GM21447 (cell line): ENCODE data around the gene PTTG1.

Experiments
- ATAC-seq: cut with Tn5 transposase; IDR thresholded peaks from one replicate; pipeline ENCODE4 v1.9.1; 2021; ENCODE audit not compliant: unreplicated experiment

PTTG1 gene

DNA sequence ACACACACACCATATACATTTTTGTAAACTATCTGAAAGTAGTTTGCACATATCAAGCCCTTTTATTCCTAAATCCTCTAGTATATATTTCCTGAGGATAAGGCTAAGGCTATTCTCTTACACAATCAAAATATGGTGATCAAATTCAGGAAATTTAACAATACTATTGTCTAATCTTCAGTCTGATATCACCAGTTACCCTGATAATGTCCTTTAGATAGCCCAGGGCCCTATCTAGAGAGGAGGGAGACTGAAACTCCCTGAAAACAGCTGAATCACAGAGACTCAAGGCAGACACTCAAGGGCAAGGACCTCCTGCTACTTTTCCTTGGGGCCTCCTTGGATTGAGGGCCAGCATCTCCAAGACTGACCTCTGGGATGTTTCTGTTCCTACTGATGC, 30.4 kb downstream of the PTTG1 start:
- ATAC-seq = no peak

- no peak for ATAC-seq
Measured at GRCh38 chr5:160452795-160453194, 31.1 kb downstream of the PTTG1 start.

GRCh38 chr5:160453751-160454150, 32.1 kb downstream of the PTTG1 start:
- no peak for ATAC-seq

- ATAC-seq = no peak
Measured at GRCh38 chr5:160455600-160455999, 33.9 kb downstream of the PTTG1 start.

DNA sequence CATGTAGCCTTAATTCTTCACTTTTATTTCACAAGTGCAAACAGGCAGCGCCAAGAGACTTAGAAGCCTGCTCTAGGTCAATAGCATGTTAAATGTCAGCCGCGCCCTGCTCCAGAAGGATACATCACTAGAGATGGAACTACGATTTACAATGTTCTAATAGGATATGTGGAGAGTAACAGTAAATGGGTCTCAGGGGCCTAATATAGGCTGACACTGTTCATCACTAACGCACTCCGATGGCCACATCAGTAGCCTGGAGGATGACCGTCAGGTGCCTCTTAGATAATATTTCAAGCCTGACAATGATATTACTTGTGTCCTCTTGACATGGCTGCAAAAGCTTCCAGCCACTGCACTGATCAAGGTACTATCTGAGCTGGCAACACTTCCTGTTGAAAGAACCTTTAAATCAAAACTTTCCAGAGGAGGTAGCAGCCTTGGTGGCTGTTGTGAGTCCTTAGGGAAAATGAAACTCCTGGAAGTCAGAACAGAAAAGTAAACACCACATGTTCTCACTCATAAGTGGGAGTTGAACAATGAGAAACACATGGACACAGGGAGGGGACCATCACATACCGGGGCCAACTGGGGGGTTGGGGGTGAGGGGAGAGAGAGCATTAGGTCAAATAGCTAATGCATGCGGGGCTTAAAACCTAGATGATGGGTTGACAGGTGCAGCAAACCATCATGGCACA, 35.0 kb downstream of the PTTG1 start:
- no peak for ATAC-seq

GRCh38 chr5:160457252-160457651, 35.6 kb downstream of the PTTG1 start:
- ATAC-seq = no peak

GRCh38 chr5:160458806-160459800, 37.4 kb downstream of the PTTG1 start:
- ATAC-seq = peak; percentile 75

GRCh38 chr5:160460377-160461049, 38.9 kb downstream of the PTTG1 start:
- ATAC-seq = no peak

- no peak for ATAC-seq
Measured at GRCh38 chr5:160461378-160461777, 39.7 kb downstream of the PTTG1 start.

DNA sequence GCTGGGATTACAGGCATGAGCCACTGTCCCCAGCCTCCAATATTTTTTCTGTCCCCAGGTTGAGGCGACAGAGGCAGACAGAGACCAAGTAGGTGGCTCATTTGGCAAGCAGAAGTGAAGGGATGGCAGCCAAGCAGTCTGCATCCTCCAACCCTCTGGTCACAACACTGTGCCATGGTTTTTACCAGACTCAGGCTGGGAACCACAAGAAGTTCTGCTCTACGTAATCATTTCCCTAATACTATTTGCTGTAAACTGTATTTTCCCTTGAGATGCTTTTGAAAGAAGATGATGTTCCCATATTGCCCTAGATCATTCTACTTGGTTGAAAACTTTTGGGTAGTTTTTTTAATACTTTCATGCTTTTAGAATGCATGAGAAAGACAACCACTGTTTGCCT, 40.5 kb downstream of the PTTG1 start:
- ATAC-seq = peak; percentile 45

DNA sequence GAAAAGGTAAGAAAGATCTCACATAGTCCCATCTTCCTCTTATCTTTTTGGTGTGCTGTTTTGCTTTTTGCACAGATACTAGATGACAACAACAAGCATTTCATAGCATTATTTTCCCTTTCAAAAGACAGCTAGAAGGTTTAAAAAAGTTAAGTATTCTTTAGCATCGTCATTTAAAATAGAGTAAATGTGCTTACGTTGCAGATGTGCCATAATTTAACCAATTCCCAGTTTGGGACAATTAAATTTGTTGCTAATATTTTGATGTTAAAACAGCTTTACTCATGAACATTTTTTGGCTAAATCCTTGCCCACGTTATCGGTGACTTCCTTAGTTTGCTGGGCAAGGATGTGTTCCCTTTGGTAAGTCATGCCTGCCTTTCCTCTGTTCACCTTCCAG, 41.6 kb downstream of the PTTG1 start:
- no peak for ATAC-seq

- no peak for ATAC-seq
Measured at GRCh38 chr5:160463740-160464465, 42.2 kb downstream of the PTTG1 start.

DNA sequence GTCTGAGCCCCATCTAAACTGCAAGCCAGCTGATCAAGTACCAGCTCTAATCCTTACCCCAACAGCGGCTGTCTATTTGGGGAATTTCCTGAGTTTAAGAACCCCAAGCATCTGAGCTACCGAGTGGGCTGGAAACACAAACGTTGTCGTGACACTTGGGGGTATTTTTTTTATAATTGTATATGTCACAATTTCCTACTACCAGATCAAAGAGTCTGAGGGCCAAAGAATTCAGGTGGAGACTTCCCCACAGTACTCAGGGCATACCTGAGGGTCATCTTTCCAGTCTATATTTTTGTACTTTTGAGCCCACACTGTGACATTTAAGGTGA, 42.8 kb downstream of the PTTG1 start:
- no peak for ATAC-seq

DNA sequence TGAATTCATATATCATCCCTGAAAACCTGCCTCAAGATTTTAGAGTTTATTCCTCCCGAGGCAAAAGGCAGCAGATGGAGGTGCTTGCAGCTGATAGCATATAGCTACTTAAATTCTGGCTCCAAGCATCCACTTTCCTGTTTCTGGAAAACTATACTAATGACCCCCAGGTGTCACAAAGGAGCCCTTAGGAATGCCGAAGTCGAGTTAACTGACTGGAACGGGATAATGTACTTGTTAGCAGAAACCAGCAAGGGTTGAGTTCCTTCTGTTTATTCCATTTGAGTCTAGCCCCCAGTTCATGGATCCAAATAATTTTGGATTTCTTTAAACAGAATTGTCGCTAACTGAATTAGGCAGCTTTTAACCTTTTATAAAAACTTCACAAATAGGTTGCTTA, 44.5 kb downstream of the PTTG1 start:
- ATAC-seq = no peak

GRCh38 chr5:160466889-160467554, 45.4 kb downstream of the PTTG1 start:
- no peak for ATAC-seq

DNA sequence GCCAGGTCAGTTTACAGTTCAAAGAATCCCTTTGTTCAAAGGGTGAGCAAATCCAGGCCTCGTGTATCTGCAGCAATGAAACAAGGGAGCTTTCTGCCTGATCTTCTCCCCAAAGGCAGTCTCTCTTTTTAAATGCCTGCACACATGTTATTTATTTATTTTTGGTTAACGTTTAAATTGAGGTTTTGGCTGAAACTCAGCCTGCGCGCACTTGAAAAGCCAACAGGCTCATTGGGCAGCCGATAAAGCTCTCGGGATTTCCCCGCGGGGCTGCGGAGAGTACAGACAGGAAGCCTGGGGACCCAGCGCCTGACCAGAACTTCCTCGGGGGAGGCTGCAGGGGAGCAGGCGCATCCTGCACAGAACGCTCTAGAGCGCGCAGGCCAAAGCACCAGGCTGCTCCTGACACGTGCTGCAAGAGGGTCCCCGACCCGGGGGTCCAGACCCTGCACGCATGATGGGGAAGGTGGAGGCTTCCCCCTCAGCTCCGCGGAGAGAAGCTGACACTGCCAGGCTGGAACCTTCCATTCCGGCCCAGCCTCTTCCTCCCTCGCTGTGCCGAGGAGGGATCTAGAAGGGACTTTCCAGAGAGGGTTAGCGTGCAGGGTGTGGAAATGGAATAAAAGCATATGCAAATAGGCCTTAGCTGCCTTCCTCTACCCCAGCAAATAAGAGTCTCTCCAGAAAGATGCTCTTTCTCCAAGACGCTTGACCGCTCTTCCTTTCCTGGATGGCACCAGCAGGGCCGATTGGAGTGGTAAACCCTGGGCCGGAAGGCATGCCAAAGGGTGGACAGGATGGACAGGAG, 46.1 kb downstream of the PTTG1 start:
- ATAC-seq = peak; percentile 87

GRCh38 chr5:160468363-160468975, 46.8 kb downstream of the PTTG1 start:
- ATAC-seq = no peak

GRCh38 chr5:160469156-160470144, 47.8 kb downstream of the PTTG1 start:
- no peak for ATAC-seq
